T-cell (primary cell): ENCODE data around the gene KIF5A. TPM values are rescaled to one million over a fixed set of nuclear protein-coding genes. Genes with fewer than 3 reads are reported as not detected.

Source experiments
- ATAC-seq, 4 experiments: fragments of 200-7000 bp in 3 of 4; fragments of 150-1000 bp in 1 of 4; cut with Tn5 transposase; replicated peaks in 1 of 4; 1 replicate in 3 of 4; 2 replicates in 1 of 4; pipeline ENCODE4 v1.10.0; 2021; ENCODE audit warnings: moderate library complexity in 3 of 4, mild to moderate bottlenecking in 2 of 4, moderate number of reproducible peaks in 1 of 4
- CTCF ChIA-PET, 2 donors: fragments of 300-600 bp; sonication (Branson Sonifier 250); formaldehyde crosslinking; loops; one replicate each; lab custom pipeline; 2022; ENCODE audit warnings: antibody characterized with exemption in 2 of 2; lab: Charles Lee
- POLR2A ChIA-PET, 2 donors: fragments of 300-600 bp; sonication (Branson Sonifier 250); formaldehyde crosslinking; loops; one replicate each; lab custom pipeline; 2022; ENCODE audit warnings: antibody characterized with exemption in 2 of 2; lab: Charles Lee
- DNase-seq, 35 experiments: peaks; one replicate each; pipeline versions ENCODE4 v3.0.0 to v3.0.0-alpha.2; 2013 to 2023
- H3K27ac ChIP-seq: one replicate; pipeline ENCODE4 v1.5.1; 2013; ENCODE audit warnings: low read length
- H3K27me3 ChIP-seq, 2 experiments: replicated peaks in 1 of 2; 1 replicate in 1 of 2; 2 replicates in 1 of 2; pipeline versions ENCODE4 v1.6.1 to v1.7.0; 2013; ENCODE audit warnings: low read length in 1 of 2, mixed read lengths in 1 of 2; ENCODE audit not compliant: control insufficient read depth in 2 of 2, insufficient read depth in 2 of 2; ENCODE audit errors: extremely low read depth in 1 of 2
- H3K36me3 ChIP-seq, 2 donors: 1 replicate in 1 of 2; 2 replicates in 1 of 2; pipeline versions ENCODE4 v1.6.1 to v1.7.0; 2013; ENCODE audit warnings: low read length in 1 of 2; ENCODE audit not compliant: control insufficient read depth in 2 of 2, insufficient read depth in 1 of 2; ENCODE audit errors: extremely low read depth in 1 of 2
- H3K4me1 ChIP-seq, 2 experiments: 1 replicate in 1 of 2; 2 replicates in 1 of 2; pipeline versions ENCODE4 v1.6.1 to v1.7.0; 2013; ENCODE audit warnings: low read length in 2 of 2, mixed read lengths in 1 of 2; ENCODE audit not compliant: insufficient read depth in 2 of 2, control insufficient read depth in 1 of 2; ENCODE audit errors: extremely low read depth in 1 of 2
- H3K4me3 ChIP-seq, 2 donors: 1 replicate in 1 of 2; 2 replicates in 1 of 2; pipeline versions ENCODE4 v1.5.1 to v1.7.0; 2013; ENCODE audit warnings: mild to moderate bottlenecking in 2 of 2, low read length in 1 of 2, moderate library complexity in 1 of 2; ENCODE audit not compliant: control insufficient read depth in 1 of 2; ENCODE audit errors: extremely low read depth in 1 of 2
- H3K9me3 ChIP-seq: 2 replicates; pipeline ENCODE4 v1.7.0; 2013
- H3K27ac Mint-ChIP-seq, 2 donors: one replicate each; pipeline ENCODE4 v1.8.0; 2020 to 2021; ENCODE audit warnings: mild to moderate bottlenecking in 2 of 2, mixed read lengths in 2 of 2
- H3K27me3 Mint-ChIP-seq, 2 donors: one replicate each; pipeline ENCODE4 v1.8.0; 2021 to 2022; ENCODE audit warnings: mixed read lengths in 2 of 2
- H3K36me3 Mint-ChIP-seq: one replicate; pipeline ENCODE4 v1.8.0; 2021; ENCODE audit warnings: mixed read lengths
- H3K4me1 Mint-ChIP-seq, 3 donors: one replicate each; pipeline ENCODE4 v1.8.0; 2020 to 2022; ENCODE audit warnings: mixed read lengths in 3 of 3, mild to moderate bottlenecking in 1 of 3
- H3K4me3 Mint-ChIP-seq, 3 donors: one replicate each; pipeline ENCODE4 v1.8.0; 2020 to 2022; ENCODE audit warnings: mild to moderate bottlenecking in 3 of 3, mixed read lengths in 3 of 3, moderate library complexity in 3 of 3
- H3K9me3 Mint-ChIP-seq, 3 donors: one replicate each; pipeline ENCODE4 v1.8.0; 2020 to 2022; ENCODE audit warnings: mixed read lengths in 3 of 3
- WGBS: methylation state at CpG from one replicate; pipeline ENCODE4 v1.1.5; 2013; ENCODE audit warnings: missing lambda C conversion rate; ENCODE audit not compliant: insufficient coverage; 5-methylcytosine and 5-hydroxymethylcytosine counted together
- total RNA-seq, 35 experiments: library from RNA in 6 of 35; stranded (reverse) in 6 of 35; fragments of 120-200 nt in 1 of 35; gene quantifications; one replicate each; pipeline versions ENCODE4 v1.2.1 to v1.2.4 and lab custom pipeline; 2013 to 2026

Gene KIF5A
- total RNA-seq, 5 donors from 2014 or later (not counting 1 experiment from before 2014, with no cell fraction given): 0.83 to 1.8 (median 0.92) TPM

- peak overlapping the region; percentile 69 for H3K27ac ChIP-seq
- H3K36me3 Mint-ChIP-seq: peaks cover 5% of the 10 kb centered on the region
- ATAC-seq: no peak
- ChIA-PET POLR2A (interaction anchor here in 1 of 2 donors (1.2 kb wide), 1 partner anchor 19 kb away, joined by 4 read pairs; no protein-coding TSS in a partner anchor), CTCF (interaction anchor here in 1 of 2 donors (0.7 to 1.3 kb wide), 2 partner anchors 9 to 87 kb away, joined by 4 read pairs; partner anchors contain the start of gene GLI1)
- peak overlapping the region; percentile 94 to 97 (median 96) for H3K4me3 Mint-ChIP-seq
- peaks cover 7 to 32% of the 10 kb centered on the region in 2 experiments for H3K4me1 ChIP-seq
- no peaks in the 10 kb centered on the region for H3K9me3 ChIP-seq
- peak overlapping the region; percentile 84 to 89 for H3K4me3 ChIP-seq
- H3K36me3 ChIP-seq: peaks cover 2 to 6% of the 10 kb centered on the region in 2 donors
- H3K27me3 ChIP-seq: peaks cover 9 to 20% of the 10 kb centered on the region in 2 experiments
- H3K27me3 Mint-ChIP-seq: peaks cover 0 to 7% of the 10 kb centered on the region in 2 donors
- peak overlapping the region; percentile 85 to 96 for H3K27ac Mint-ChIP-seq
- no peaks in the 10 kb centered on the region for H3K9me3 Mint-ChIP-seq
- peaks cover 39 to 52% (median 52%) of the 10 kb centered on the region in 3 donors for H3K4me1 Mint-ChIP-seq
- 82% methylated on average over 3 of the region's 15 CpGs for WGBS
- no peak for DNase-seq
Measured at GRCh38 chr12:57545809-57546437, 3.9 kb upstream of the KIF5A start.

DNA sequence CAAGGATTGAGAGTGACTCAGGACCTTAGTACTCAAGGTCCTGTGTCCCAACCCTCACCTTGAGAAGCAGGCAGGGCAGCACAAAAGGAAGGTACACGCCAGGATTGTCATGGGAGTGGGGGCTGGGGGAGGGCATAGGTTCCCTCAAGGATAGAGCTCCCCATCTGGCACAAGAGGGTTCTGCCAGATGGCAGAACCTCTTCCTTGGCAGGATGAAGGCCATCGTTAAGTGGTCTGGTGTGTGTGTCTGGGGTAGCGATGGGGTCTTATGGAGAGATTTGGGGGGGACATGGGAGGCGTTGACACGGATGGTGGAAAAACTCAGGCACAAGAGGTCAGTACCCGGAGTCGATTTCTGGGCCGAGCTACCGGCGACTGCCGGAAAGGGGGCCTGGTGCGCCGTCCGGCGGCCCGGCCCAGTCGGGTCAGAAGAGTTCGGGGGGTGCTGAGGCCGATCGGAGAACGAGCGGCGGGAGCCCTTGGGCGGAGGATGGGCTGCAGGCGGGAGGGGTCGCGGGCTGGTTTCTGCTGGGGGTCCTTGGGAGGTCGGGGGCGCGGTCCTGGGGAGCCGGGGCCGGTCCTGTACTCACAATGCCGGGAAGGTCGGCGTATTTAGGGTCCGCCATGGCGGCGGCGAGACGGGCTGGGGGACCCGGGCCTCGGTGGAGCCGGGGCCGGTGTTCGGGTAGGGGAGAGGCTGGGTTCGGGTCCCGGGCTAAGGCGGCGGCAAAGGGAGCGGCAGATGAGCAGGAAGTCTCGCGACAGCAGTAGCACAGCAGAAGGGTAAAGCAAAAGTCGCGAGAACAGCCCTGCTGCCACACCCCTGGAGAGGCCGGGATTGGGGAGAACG, 3.2 kb upstream of the KIF5A start, which contains the start of gene DCTN2:
DCTN2 (minus strand) TSS at position 755 of the 850 bp plus-strand sequence; CDS start at position 626, 129 bp downstream.
- H3K27ac Mint-ChIP-seq: peak within 1 kb of the TSS; percentile 85 to 96
- under 1% methylated on average over 51 of the region's 56 CpGs for WGBS
- H3K4me1 Mint-ChIP-seq: peaks cover 41 to 52% (median 49%) of the 10 kb centered on the region in 3 donors
- peak within 1 kb of the TSS; percentile 94 to 97 (median 96) for H3K4me3 Mint-ChIP-seq
- CTCF ChIA-PET: interaction anchor here in 1 of 2 donors (0.6 to 1.3 kb wide), 4 partner anchors 9 to 1717 kb away, joined by 3 to 4 read pairs (median 4); partner anchors contain the start of genes DNAJC14 and GLI1
- no peaks in the 10 kb centered on the region for H3K36me3 Mint-ChIP-seq
- POLR2A ChIA-PET: interaction anchor here (0.5 to 1.2 kb wide), 3 partner anchors 11 to 26 kb away, joined by 4 read pairs; no protein-coding TSS in a partner anchor
- DNase-seq (peak in 34 of 35 experiments; percentile 82 to 95 (median 88)), ATAC-seq (peak; percentile 94 to 98 (median 96))
- H3K27me3 ChIP-seq: peaks cover 12 to 20% of the 10 kb centered on the region in 2 experiments
- peaks cover 0 to 7% of the 10 kb centered on the region in 2 donors for H3K27me3 Mint-ChIP-seq
- H3K9me3 Mint-ChIP-seq: no peaks in the 10 kb centered on the region
- H3K9me3 ChIP-seq: no peaks in the 10 kb centered on the region
- peaks cover 7 to 32% of the 10 kb centered on the region in 2 experiments for H3K4me1 ChIP-seq
- H3K36me3 ChIP-seq: peaks cover 0 to 2% of the 10 kb centered on the region in 2 donors
- peak within 1 kb of the TSS; percentile 69 for H3K27ac ChIP-seq
- peak within 1 kb of the TSS; percentile 84 to 89 for H3K4me3 ChIP-seq

- Histone ChIP-seq H3K27ac (peak overlapping the region; percentile 69), H3K9me3 (no peaks in the 10 kb centered on the region), H3K4me1 (peaks cover 7 to 32% of the 10 kb centered on the region in 2 experiments), H3K27me3 (peaks cover 13 to 20% of the 10 kb centered on the region in 2 experiments), H3K4me3 (peak overlapping the region; percentile 84 to 89), H3K36me3 (no peaks in the 10 kb centered on the region)
- no peaks in the 10 kb centered on the region for H3K36me3 Mint-ChIP-seq
- peak overlapping the region; percentile 94 to 97 (median 96) for H3K4me3 Mint-ChIP-seq
- WGBS: no CpG with 5 or more reads among the region's 9 CpGs
- H3K27ac Mint-ChIP-seq: peak overlapping the region; percentile 85 to 96
- peaks cover 0 to 7% of the 10 kb centered on the region in 2 donors for H3K27me3 Mint-ChIP-seq
- DNase-seq (peak in 1 of 35 experiments; percentile 73), ATAC-seq (no peak)
- POLR2A ChIA-PET: interaction anchor here (0.5 to 0.6 kb wide), 2 partner anchors 10 to 26 kb away, joined by 4 read pairs; no protein-coding TSS in a partner anchor
- CTCF ChIA-PET: interaction anchor here (0.6 to 0.9 kb wide), 3 partner anchors 37 to 1718 kb away, joined by 3 to 4 read pairs (median 3); partner anchors contain the start of gene DNAJC14 (in 1 of the 2)
- peaks cover 41 to 52% (median 49%) of the 10 kb centered on the region in 3 donors for H3K4me1 Mint-ChIP-seq
- no peaks in the 10 kb centered on the region for H3K9me3 Mint-ChIP-seq
Measured at GRCh38 chr12:57547288-57548012, 2.4 kb upstream of the KIF5A start.

GRCh38 chr12:57548013-57548315, 1.9 kb upstream of the KIF5A start:
- no CpG with 5 or more reads among the region's 2 CpGs for WGBS
- Histone ChIP-seq H3K4me3 (no peak overlapping the region), H3K27ac (no peak overlapping the region), H3K27me3 (peaks cover 13 to 20% of the 10 kb centered on the region in 2 experiments), H3K4me1 (peaks cover 7 to 32% of the 10 kb centered on the region in 2 experiments), H3K9me3 (no peaks in the 10 kb centered on the region), H3K36me3 (no peaks in the 10 kb centered on the region)
- Mint-ChIP-seq H3K4me1 (peaks cover 41 to 52% (median 49%) of the 10 kb centered on the region in 3 donors), H3K27me3 (peaks cover 0 to 7% of the 10 kb centered on the region in 2 donors), H3K27ac (peak overlapping the region in 1 of 2 donors; percentile 57), H3K9me3 (no peaks in the 10 kb centered on the region), H3K36me3 (no peaks in the 10 kb centered on the region), H3K4me3 (peak overlapping the region; percentile 94 to 97 (median 96))
- ChIA-PET CTCF (no interaction called here), POLR2A (no interaction called here)
- ATAC-seq (no peak), DNase-seq (no peak)

- POLR2A ChIA-PET: no interaction called here
- Mint-ChIP-seq H3K4me1 (peaks cover 41 to 50% (median 46%) of the 10 kb centered on the region in 3 donors), H3K9me3 (no peaks in the 10 kb centered on the region), H3K4me3 (peak overlapping the region in 2 of 3 donors; percentile 21 to 68), H3K27me3 (peaks cover 0 to 7% of the 10 kb centered on the region in 2 donors), H3K27ac (no peak overlapping the region), H3K36me3 (no peaks in the 10 kb centered on the region)
- no CpG with 5 or more reads among the region's 2 CpGs for WGBS
- H3K27ac ChIP-seq: no peak overlapping the region
- DNase-seq (no peak), ATAC-seq (no peak)
- H3K4me1 ChIP-seq: peaks cover 7 to 31% of the 10 kb centered on the region in 2 experiments
- H3K27me3 ChIP-seq: peaks cover 13 to 20% of the 10 kb centered on the region in 2 experiments
- H3K36me3 ChIP-seq: no peaks in the 10 kb centered on the region
- CTCF ChIA-PET: no interaction called here
- H3K4me3 ChIP-seq: no peak overlapping the region
- no peaks in the 10 kb centered on the region for H3K9me3 ChIP-seq
Measured at GRCh38 chr12:57548488-57548887, 1.4 kb upstream of the KIF5A start.
